BLaER1 (cell line): ENCODE measurements around the gene CLDN5.

Experiments used
- H3K27ac ChIP-seq: shearing (Covaris generic); formaldehyde crosslinking; 2 replicates; pipeline ENCODE4 v1.8.1; 2022
- H3K27me3 ChIP-seq: shearing (Covaris generic); formaldehyde crosslinking; 2 replicates; pipeline ENCODE4 v1.8.1; 2022
- H3K36me3 ChIP-seq: shearing (Covaris generic); formaldehyde crosslinking; 2 replicates; pipeline ENCODE4 v1.8.1; 2022
- H3K4me1 ChIP-seq: shearing (Covaris generic); formaldehyde crosslinking; 2 replicates; pipeline ENCODE4 v1.8.1; 2022
- H3K4me2 ChIP-seq: shearing (Covaris generic); formaldehyde crosslinking; 2 replicates; pipeline ENCODE4 v1.8.1; 2022
- H3K4me3 ChIP-seq: shearing (Covaris generic); formaldehyde crosslinking; 2 replicates; pipeline ENCODE4 v1.8.1; 2022
- H3K9ac ChIP-seq: shearing (Covaris generic); formaldehyde crosslinking; 2 replicates; pipeline ENCODE4 v1.8.1; 2022
- H3K9me3 ChIP-seq: shearing (Covaris generic); formaldehyde crosslinking; 2 replicates; pipeline ENCODE4 v1.8.1; 2022
- H4K20me1 ChIP-seq: shearing (Covaris generic); formaldehyde crosslinking; 2 replicates; pipeline ENCODE4 v1.8.1; 2022
- Cebpa-rat ChIP-seq: shearing (Covaris generic); IDR thresholded peaks from 2 replicates; pipeline ENCODE4 v1.8.1; 2022

The CLDN5 gene

GRCh38 chr22:19522881-19523239 lies 1.4 kb downstream of the CLDN5 start:
- Histone ChIP-seq H3K9me3 (no peaks in the 10 kb centered on the region), H3K27me3 (peaks cover 37% of the 10 kb centered on the region), H3K4me3 (no peak overlapping the region), H3K9ac (no peak overlapping the region), H3K4me2 (no peak overlapping the region), H4K20me1 (peaks cover 39% of the 10 kb centered on the region; the same call in 1 of the 2 replicates), H3K36me3 (peaks cover 46% of the 10 kb centered on the region), H3K4me1 (no peaks in the 10 kb centered on the region), H3K27ac (no peak overlapping the region)
- TF ChIP-seq Cebpa-rat = no peak

GRCh38 chr22:19522190-19522880 lies 1.9 kb downstream of the CLDN5 start:
- no peaks in the 10 kb centered on the region for H3K4me1 ChIP-seq
- peaks cover 37% of the 10 kb centered on the region for H3K27me3 ChIP-seq
- no peak for TF ChIP-seq Cebpa-rat
- H4K20me1 ChIP-seq = peaks cover 39% of the 10 kb centered on the region; the same call in 1 of the 2 replicates
- H3K4me2 ChIP-seq = no peak overlapping the region
- peaks cover 51% of the 10 kb centered on the region for H3K36me3 ChIP-seq
- H3K4me3 ChIP-seq = no peak overlapping the region
- no peaks in the 10 kb centered on the region for H3K9me3 ChIP-seq
- H3K27ac ChIP-seq = no peak overlapping the region
- H3K9ac ChIP-seq = no peak overlapping the region

GRCh38 chr22:19520566-19521305 lies 3.5 kb downstream of the CLDN5 start:
- no peaks in the 10 kb centered on the region for H3K9me3 ChIP-seq
- H3K36me3 ChIP-seq = peaks cover 67% of the 10 kb centered on the region

GRCh38 chr22:19520007-19520406 lies 4.2 kb downstream of the CLDN5 start:
- Histone ChIP-seq H3K9ac (no peak overlapping the region), H3K9me3 (no peaks in the 10 kb centered on the region), H3K36me3 (peaks cover 75% of the 10 kb centered on the region), H3K27ac (no peak overlapping the region), H4K20me1 (peaks cover 35% of the 10 kb centered on the region; the same call in 1 of the 2 replicates), H3K27me3 (peaks cover 32% of the 10 kb centered on the region), H3K4me1 (no peaks in the 10 kb centered on the region), H3K4me3 (no peak overlapping the region), H3K4me2 (no peak overlapping the region)
- no peak for TF ChIP-seq Cebpa-rat

More at GRCh38 chr22:19520566-19521305, 3.5 kb downstream of the CLDN5 start:
- H4K20me1 ChIP-seq = peaks cover 39% of the 10 kb centered on the region; the same call in 1 of the 2 replicates
- peaks cover 37% of the 10 kb centered on the region for H3K27me3 ChIP-seq
- H3K4me1 ChIP-seq = no peaks in the 10 kb centered on the region
- no peak overlapping the region for H3K4me2 ChIP-seq
- no peak overlapping the region for H3K27ac ChIP-seq
- H3K4me3 ChIP-seq = no peak overlapping the region
- TF ChIP-seq Cebpa-rat = no peak
- no peak overlapping the region for H3K9ac ChIP-seq

- Histone ChIP-seq H3K4me3 (no peak overlapping the region), H3K36me3 (peaks cover 82% of the 10 kb centered on the region), H3K27me3 (peaks cover 25% of the 10 kb centered on the region), H3K27ac (no peak overlapping the region), H4K20me1 (peaks cover 30% of the 10 kb centered on the region; the same call in 1 of the 2 replicates), H3K9ac (no peak overlapping the region), H3K4me2 (no peak overlapping the region), H3K4me1 (no peaks in the 10 kb centered on the region), H3K9me3 (no peaks in the 10 kb centered on the region)
- TF ChIP-seq Cebpa-rat = no peak
Observed at GRCh38 chr22:19519041-19519926, 4.9 kb downstream of the CLDN5 start.

GRCh38 chr22:19518635-19519034 lies 5.6 kb downstream of the CLDN5 start:
- H3K27me3 ChIP-seq = peaks cover 19% of the 10 kb centered on the region
- H3K4me3 ChIP-seq = no peak overlapping the region
- H3K9ac ChIP-seq = no peak overlapping the region
- H3K9me3 ChIP-seq = no peaks in the 10 kb centered on the region
- H3K4me2 ChIP-seq = no peak overlapping the region
- peaks cover 88% of the 10 kb centered on the region for H3K36me3 ChIP-seq
- H3K27ac ChIP-seq = no peak overlapping the region
- no peaks in the 10 kb centered on the region for H3K4me1 ChIP-seq
- peaks cover 24% of the 10 kb centered on the region; the same call in 1 of the 2 replicates for H4K20me1 ChIP-seq
- no peak for TF ChIP-seq Cebpa-rat

GRCh38 chr22:19517919-19518611 lies 6.1 kb downstream of the CLDN5 start:
- Histone ChIP-seq H3K27ac (no peak overlapping the region), H3K36me3 (peaks cover 94% of the 10 kb centered on the region), H3K9ac (no peak overlapping the region), H3K9me3 (no peaks in the 10 kb centered on the region), H3K4me2 (no peak overlapping the region), H3K4me1 (no peaks in the 10 kb centered on the region), H4K20me1 (peaks cover 18% of the 10 kb centered on the region; the same call in 1 of the 2 replicates), H3K27me3 (peaks cover 13% of the 10 kb centered on the region), H3K4me3 (no peak overlapping the region)
- no peak for TF ChIP-seq Cebpa-rat

GRCh38 chr22:19517171-19517500 lies 7.1 kb downstream of the CLDN5 start:
- Histone ChIP-seq H3K4me1 (no peaks in the 10 kb centered on the region), H3K4me2 (no peak overlapping the region), H3K27ac (no peak overlapping the region), H3K9me3 (no peaks in the 10 kb centered on the region), H3K4me3 (no peak overlapping the region), H3K9ac (no peak overlapping the region), H4K20me1 (peaks cover 9% of the 10 kb centered on the region; the same call in 1 of the 2 replicates), H3K27me3 (peaks cover 4% of the 10 kb centered on the region), H3K36me3 (peaks cover 100% of the 10 kb centered on the region)
- no peak for TF ChIP-seq Cebpa-rat
